Activated CD4-positive, CD25-positive, alpha-beta regulatory T cell treated with anti-CD3 and anti-CD28 coated beads, Interleukin-2, amount 50 U/mL, for 24 hours (primary cell): Measurements from ENCODE around the gene OR10W1.
A peak's percentile ranks its signal among the peaks of the same experiment; 100 is the strongest.

ENCODE experiments used
- ATAC-seq, 2 donors: fragments of 150-1000 bp; cut with Tn5 transposase; one replicate each; pipeline ENCODE4 v1.10.0; 2021; ENCODE audit warnings: mild to moderate bottlenecking in 1 of 2, moderate library complexity in 1 of 2

Gene OR10W1, protein sequence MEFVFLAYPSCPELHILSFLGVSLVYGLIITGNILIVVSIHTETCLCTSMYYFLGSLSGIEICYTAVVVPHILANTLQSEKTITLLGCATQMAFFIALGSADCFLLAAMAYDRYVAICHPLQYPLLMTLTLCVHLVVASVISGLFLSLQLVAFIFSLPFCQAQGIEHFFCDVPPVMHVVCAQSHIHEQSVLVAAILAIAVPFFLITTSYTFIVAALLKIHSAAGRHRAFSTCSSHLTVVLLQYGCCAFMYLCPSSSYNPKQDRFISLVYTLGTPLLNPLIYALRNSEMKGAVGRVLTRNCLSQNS

GRCh38 chr11:58268142-58268541, at the start of gene OR10W1:
Gene OR10W1, minus strand, starts transcription at chr11:58268260. Its CDS starts 402 bp downstream, at chr11:58267858.
- ATAC-seq: no peak

DNA sequence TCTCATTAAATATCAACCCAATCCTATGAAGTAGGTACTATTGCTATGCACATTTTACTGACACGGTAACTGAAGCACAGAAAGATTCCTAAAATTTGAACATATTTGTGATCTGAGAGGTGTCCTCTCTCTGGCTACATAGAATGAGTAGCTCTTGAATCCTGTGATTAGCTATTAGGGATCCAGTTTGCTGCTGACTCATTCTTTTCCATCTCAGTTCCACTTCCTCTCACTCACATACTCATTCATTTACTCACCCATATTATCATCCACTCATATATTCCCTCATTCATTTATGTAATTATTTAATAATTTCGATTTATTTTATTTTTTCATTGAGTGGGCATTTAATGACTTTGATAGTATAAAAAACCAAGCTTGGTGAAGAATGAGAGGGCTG, 48.1 kb upstream of the OR10W1 start:
- no peak for ATAC-seq

- no peak for ATAC-seq
Observed at GRCh38 chr11:58301576-58301975, 33.5 kb upstream of the OR10W1 start.

DNA sequence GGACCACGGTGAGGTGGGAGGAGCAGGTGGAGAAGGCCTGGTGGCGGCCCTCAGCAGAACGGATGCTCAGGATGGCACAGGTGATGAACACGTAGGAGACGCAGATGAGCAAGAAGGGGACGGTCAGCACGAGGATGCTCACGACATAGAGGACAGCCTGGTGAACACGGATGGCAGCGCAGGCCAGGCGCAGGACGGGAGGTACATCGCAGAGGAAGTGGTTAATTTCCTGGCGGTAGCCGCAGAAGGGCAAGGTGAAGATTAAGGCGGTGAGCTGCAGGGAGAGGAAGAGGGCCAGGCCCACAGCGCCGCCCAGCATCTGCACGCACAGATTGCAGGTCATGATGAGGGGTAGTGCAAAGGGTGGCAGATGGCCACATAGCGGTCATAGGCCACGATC, 24.0 kb upstream of the OR10W1 start:
- no peak for ATAC-seq

- ATAC-seq: no peak
Observed at GRCh38 chr11:58289266-58289665, 21.2 kb upstream of the OR10W1 start.

- ATAC-seq: peak in 1 of 2 donors; percentile 17
Observed at GRCh38 chr11:58286249-58286648, 18.2 kb upstream of the OR10W1 start.

DNA sequence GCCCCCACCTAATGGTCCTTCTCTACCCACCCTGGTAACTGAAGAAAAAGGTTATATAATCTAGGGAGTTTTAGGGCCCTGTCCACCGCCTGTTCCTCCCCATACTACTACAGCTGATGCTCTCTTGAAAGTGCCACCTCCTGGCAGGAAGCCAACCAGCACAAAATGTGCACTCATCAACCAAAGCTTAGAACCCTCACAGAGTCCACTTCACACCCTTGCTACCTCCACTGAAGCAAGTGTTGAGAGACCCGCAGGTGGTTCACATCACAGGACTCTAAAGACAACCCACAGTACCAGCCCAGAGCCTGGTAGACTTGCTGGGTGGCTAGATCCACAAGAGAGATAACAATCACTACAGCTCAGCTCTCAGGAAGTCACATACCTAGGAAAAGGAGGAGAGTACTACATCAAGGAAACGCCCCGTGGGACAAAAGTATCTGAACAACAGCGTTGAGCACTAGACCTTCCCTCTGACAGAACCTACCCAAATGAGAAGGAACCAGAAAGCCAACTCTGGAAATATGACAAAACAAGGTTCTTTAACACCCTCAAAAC, 17.5 kb upstream of the OR10W1 start:
- no peak for ATAC-seq

DNA sequence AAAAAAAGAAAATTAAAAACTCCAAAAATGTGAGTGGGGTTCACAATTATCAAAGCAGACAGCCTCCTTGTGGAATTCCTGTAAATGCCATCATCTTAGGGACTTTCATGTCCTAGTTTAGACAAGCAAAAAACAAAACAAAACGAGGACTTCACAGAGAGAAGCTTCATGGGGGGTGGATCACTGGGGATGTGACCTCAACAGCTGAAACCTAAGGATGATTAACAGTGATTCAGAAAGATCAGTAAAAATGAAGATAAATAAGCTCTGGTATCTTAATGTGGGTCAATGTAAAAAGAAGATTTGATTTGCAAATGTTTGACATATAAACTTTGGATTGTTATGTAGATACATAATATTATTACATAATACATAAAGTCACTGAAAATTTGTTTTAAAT, 8.1 kb upstream of the OR10W1 start:
- no peak for ATAC-seq

DNA sequence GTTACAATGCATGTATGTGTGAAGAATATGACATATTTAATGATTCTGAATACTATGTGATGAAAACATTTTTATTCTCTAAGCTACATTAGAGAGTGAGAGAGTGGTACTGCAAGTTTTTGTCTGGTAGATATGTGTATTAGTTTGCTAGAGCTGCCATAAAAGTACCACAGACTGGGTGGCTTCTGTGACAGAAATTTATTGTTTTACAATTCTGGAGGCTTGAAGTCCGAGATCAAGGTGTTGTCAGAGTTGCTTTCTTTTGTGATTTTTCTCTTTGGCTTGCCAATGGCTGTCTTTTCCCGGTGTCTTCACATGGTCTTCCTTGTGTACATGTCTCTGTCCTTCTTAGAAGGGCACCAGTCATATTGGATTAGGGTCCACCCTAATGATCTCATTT, 6.9 kb upstream of the OR10W1 start:
- no peak for ATAC-seq

- ATAC-seq: no peak
Observed at GRCh38 chr11:58259983-58260382, 8.1 kb downstream of the OR10W1 start.

DNA sequence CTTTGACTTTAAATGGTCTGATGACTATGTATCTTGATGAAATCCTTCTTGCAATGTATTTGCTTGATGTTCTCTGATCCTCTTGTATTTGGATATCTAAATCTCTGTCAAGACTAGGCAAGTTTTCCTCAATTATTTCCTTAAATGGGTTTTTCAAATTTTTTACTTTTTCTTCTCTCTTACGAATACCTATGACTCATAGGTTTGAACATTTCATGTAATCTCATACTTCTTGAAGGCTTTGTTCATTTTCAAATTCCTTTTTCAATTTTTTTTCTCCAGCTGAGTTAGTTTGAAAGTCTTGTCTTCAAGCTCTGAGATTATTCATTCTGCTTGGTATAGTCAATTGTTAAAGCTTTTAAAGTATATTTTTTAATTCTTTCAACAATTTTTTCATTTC, 13.1 kb downstream of the OR10W1 start:
- ATAC-seq: no peak

GRCh38 chr11:58243954-58244353, 24.1 kb downstream of the OR10W1 start:
- ATAC-seq: no peak

GRCh38 chr11:58227956-58228615, 40.0 kb downstream of the OR10W1 start:
- no peak for ATAC-seq

DNA sequence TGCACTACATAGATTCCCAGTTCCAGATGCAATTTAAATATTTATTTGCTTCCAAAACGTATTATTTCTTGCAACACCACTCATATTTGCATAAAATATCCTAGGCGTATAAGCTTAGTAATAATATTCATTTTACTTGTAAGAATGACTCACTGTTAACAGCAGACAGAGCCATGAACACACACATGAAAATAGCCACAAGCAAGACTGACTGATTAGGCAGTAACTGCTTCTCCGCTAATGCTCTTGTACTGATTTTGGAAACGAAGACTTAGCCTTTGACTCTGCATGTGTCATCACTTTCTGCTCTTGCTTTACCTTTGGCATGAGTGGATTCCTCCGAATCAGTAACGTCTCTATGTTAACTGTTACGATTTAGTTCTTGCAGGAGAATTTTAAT, 45.3 kb downstream of the OR10W1 start:
- no peak for ATAC-seq
